Measurements from ENCODE around the gene IFNA2. TPM values are rescaled to one million over a fixed set of nuclear protein-coding genes. Genes with fewer than 3 reads are reported as not detected.

Gene IFNA2
- total and polyA plus RNA-seq, 3 experiments from 2014 or later: not detected

- Histone ChIP-seq H3K9me3 (ENCODE audit: low read length) (no peaks in the 10 kb centered on the region), H3K27me3 (ENCODE audit: insufficient read depth, low read length, poor library complexity, severe bottlenecking) (peaks cover 8% of the 10 kb centered on the region), H3K4me3 (ENCODE audit: low read length) (no peak overlapping the region), H3K27ac (ENCODE audit: low read depth, low read length) (no peak overlapping the region), H3K4me1 (ENCODE audit: insufficient read depth, low read length) (peaks cover 36% of the 10 kb centered on the region), H3K36me3 (ENCODE audit: insufficient read depth, low read length) (no peaks in the 10 kb centered on the region)
- Mint-ChIP-seq H3K4me1 (peaks cover 40 to 48% (median 46%) of the 10 kb centered on the region in 3 donors), H3K27ac (peak overlapping the region in 7 of 8 donors; percentile 5 to 97 (median 63)), H3K4me3 (peak overlapping the region in 6 of 7 donors; percentile 75 to 99 (median 94)), H3K27me3 (peaks cover 9 to 12% of the 10 kb centered on the region in 2 donors), H3K9me3 (peaks cover 0 to 5% (median 0%) of the 10 kb centered on the region in 5 donors), H3K36me3 (peaks cover 6 to 32% (median 6%) of the 10 kb centered on the region in 3 donors)
- CTCF ChIA-PET: interaction anchor here (1.5 to 1.8 kb wide), 2 partner anchors 10 to 59 kb away, joined by 5 read pairs; no protein-coding TSS in a partner anchor
- POLR2A ChIA-PET: no interaction called here
- DNase-seq: no peak
Measured at GRCh38 chr9:21336457-21336856, 48.7 kb downstream of the IFNA2 start.

- H3K36me3 ChIP-seq (ENCODE audit: insufficient read depth, low read length): no peaks in the 10 kb centered on the region
- H3K27me3 ChIP-seq (ENCODE audit: insufficient read depth, low read length, poor library complexity, severe bottlenecking): peaks cover 5% of the 10 kb centered on the region
- peak within 1 kb of the TSS; percentile 89 for H3K27ac ChIP-seq (ENCODE audit: low read depth, low read length)
- peaks cover 47% of the 10 kb centered on the region for H3K4me1 ChIP-seq (ENCODE audit: insufficient read depth, low read length)
- peak; percentile 81 to 92 (median 86) for DNase-seq
- ChIA-PET CTCF (interaction anchor here (0.7 to 3.2 kb wide), 9 partner anchors 8 to 152 kb away, joined by 3 to 25 read pairs (median 3); no protein-coding TSS in a partner anchor), POLR2A (interaction anchor here (0.6 to 1.3 kb wide), 8 partner anchors 22 to 713 kb away, joined by 3 to 6 read pairs (median 3); partner anchors contain the start of gene MLLT3)
- peak within 1 kb of the TSS; percentile 92 to 99 (median 94) for H3K4me3 Mint-ChIP-seq
- no peaks in the 10 kb centered on the region for H3K9me3 ChIP-seq (ENCODE audit: low read length)
- H3K27me3 Mint-ChIP-seq: peaks cover 6 to 8% of the 10 kb centered on the region in 2 donors
- peak within 1 kb of the TSS; percentile 84 for H3K4me3 ChIP-seq (ENCODE audit: low read length)
- peaks cover 0 to 5% (median 0%) of the 10 kb centered on the region in 5 donors for H3K9me3 Mint-ChIP-seq
- peak within 1 kb of the TSS; percentile 94 to 97 (median 96) for H3K27ac Mint-ChIP-seq
- H3K4me1 Mint-ChIP-seq: peaks cover 54 to 63% (median 61%) of the 10 kb centered on the region in 3 donors
- peaks cover 6 to 41% (median 6%) of the 10 kb centered on the region in 3 donors for H3K36me3 Mint-ChIP-seq
Measured at GRCh38 chr9:21334701-21335632, 50.2 kb downstream of the IFNA2 start, which contains the start of gene KLHL9. Gene KLHL9, minus strand, starts transcription at chr9:21335404. Its CDS starts 545 bp downstream, at chr9:21334859.

Other genes with a start within 250 kb of the IFNA2 start
- not detected for gene IFNW1, start 243.6 kb downstream of the IFNA2 start, total RNA-seq
- 0.14 TPM for gene IFNW1, start 243.6 kb downstream of the IFNA2 start, polyA plus RNA-seq
- not detected for gene IFNA21, start 218.7 kb downstream of the IFNA2 start, total RNA-seq
- gene IFNA21, start 218.7 kb downstream of the IFNA2 start, polyA plus RNA-seq: not detected
- not detected for gene IFNA4, start 197.8 kb downstream of the IFNA2 start, total RNA-seq
- gene IFNA4, start 197.8 kb downstream of the IFNA2 start, polyA plus RNA-seq: not detected
- gene IFNA7, start 183.2 kb downstream of the IFNA2 start, total RNA-seq: not detected
- not detected for gene IFNA7, start 183.2 kb downstream of the IFNA2 start, polyA plus RNA-seq
- not detected for gene IFNA10, start 178.3 kb downstream of the IFNA2 start, total RNA-seq
- gene IFNA10, start 178.3 kb downstream of the IFNA2 start, polyA plus RNA-seq: not detected
- gene IFNA16, start 168.1 kb downstream of the IFNA2 start, total RNA-seq: not detected
- not detected for gene IFNA16, start 168.1 kb downstream of the IFNA2 start, polyA plus RNA-seq
- not detected for gene IFNA17, start 157.2 kb downstream of the IFNA2 start, total RNA-seq
- not detected for gene IFNA17, start 157.2 kb downstream of the IFNA2 start, polyA plus RNA-seq
- gene IFNA14, start 145.4 kb downstream of the IFNA2 start, total RNA-seq: not detected
- not detected for gene IFNA14, start 145.4 kb downstream of the IFNA2 start, polyA plus RNA-seq
- not detected for gene IFNA5, start 80.1 kb downstream of the IFNA2 start, total RNA-seq
- not detected for gene IFNA5, start 80.1 kb downstream of the IFNA2 start, polyA plus RNA-seq
- 10 to 100 TPM; 16.0 to 16.3 TPM for gene KLHL9, start 50.0 kb downstream of the IFNA2 start, total RNA-seq
- 16.9 TPM for gene KLHL9, start 50.0 kb downstream of the IFNA2 start, polyA plus RNA-seq
- gene IFNA6, start 34.5 kb downstream of the IFNA2 start, total RNA-seq: not detected
- gene IFNA6, start 34.5 kb downstream of the IFNA2 start, polyA plus RNA-seq: not detected
- gene IFNA13, start 17.3 kb downstream of the IFNA2 start, total RNA-seq: not detected
- not detected for gene IFNA13, start 17.3 kb downstream of the IFNA2 start, polyA plus RNA-seq
- gene IFNA8, start 23.7 kb upstream of the IFNA2 start, total RNA-seq: not detected
- not detected for gene IFNA8, start 23.7 kb upstream of the IFNA2 start, polyA plus RNA-seq
- gene IFNA1, start 55.0 kb upstream of the IFNA2 start, total RNA-seq: not detected
- not detected for gene IFNA1, start 55.0 kb upstream of the IFNA2 start, polyA plus RNA-seq
- gene IFNE, start 96.9 kb upstream of the IFNA2 start, total RNA-seq: under 1 TPM in 1 of 2 experiments, not detected in 1; 0.15 TPM
- gene IFNE, start 96.9 kb upstream of the IFNA2 start, polyA plus RNA-seq: not detected

Data from CD8-positive, alpha-beta memory T cell (primary cell).